Mesenchymal stem cell (in vitro differentiated cells and primary cell): Measurements from ENCODE around the gene PCYOX1L.
A peak's percentile ranks its signal among the peaks of the same experiment; 100 is the strongest.

ENCODE experiments used
- DNase-seq: peaks from one replicate; pipeline ENCODE4 v3.0.0-alpha.2; 2013
- H2AFZ ChIP-seq: one replicate; pipeline ENCODE4 v1.6.1; 2013; ENCODE audit warnings: low read depth, mild to moderate bottlenecking, control low read depth, inconsistent platforms, low read length, moderate library complexity
- H2AK5ac ChIP-seq: 2 replicates; pipeline ENCODE4 v1.6.1; 2013; ENCODE audit warnings: low read length, moderate library complexity, mild to moderate bottlenecking, inconsistent platforms; ENCODE audit not compliant: severe bottlenecking
- H2BK120ac ChIP-seq: one replicate; pipeline ENCODE4 v1.6.1; 2013; ENCODE audit warnings: low read depth, mild to moderate bottlenecking, inconsistent platforms, low read length, moderate library complexity
- H2BK12ac ChIP-seq, 2 experiments: one replicate each; pipeline ENCODE4 v1.6.1; 2013; ENCODE audit warnings: inconsistent platforms in 2 of 2, low read length in 2 of 2, mild to moderate bottlenecking in 2 of 2, moderate library complexity in 2 of 2, control low read depth in 1 of 2
- H2BK15ac ChIP-seq: one replicate; pipeline ENCODE4 v1.6.1; 2013; ENCODE audit warnings: mild to moderate bottlenecking, low read depth, inconsistent platforms; ENCODE audit not compliant: poor library complexity, severe bottlenecking
- H2BK5ac ChIP-seq: 2 replicates; pipeline ENCODE4 v1.6.1; 2013; ENCODE audit warnings: low read depth, mild to moderate bottlenecking, low read length, control low read depth, inconsistent platforms; ENCODE audit not compliant: poor library complexity, severe bottlenecking
- H3K14ac ChIP-seq, 2 experiments: one replicate each; pipeline ENCODE4 v1.6.1; 2013; ENCODE audit warnings: inconsistent platforms in 2 of 2, low read length in 2 of 2, control low read depth in 1 of 2, mild to moderate bottlenecking in 1 of 2, moderate library complexity in 1 of 2
- H3K18ac ChIP-seq, 2 experiments: one replicate each; pipeline ENCODE4 v1.6.1; 2013; ENCODE audit warnings: inconsistent platforms in 2 of 2, low read length in 2 of 2, control low read depth in 1 of 2, low read depth in 1 of 2, mild to moderate bottlenecking in 1 of 2
- H3K23ac ChIP-seq, 2 experiments: one replicate each; pipeline ENCODE4 v1.6.1; 2013; ENCODE audit warnings: inconsistent platforms in 2 of 2, low read length in 2 of 2, mild to moderate bottlenecking in 2 of 2, moderate library complexity in 2 of 2, control low read depth in 1 of 2
- H3K27ac ChIP-seq: 2 replicates; pipeline ENCODE4 v1.5.1; 2013; ENCODE audit warnings: mild to moderate bottlenecking, moderate library complexity, low read length, control low read depth, inconsistent platforms; ENCODE audit not compliant: poor library complexity, severe bottlenecking
- H3K27me3 ChIP-seq, 2 experiments: 2 replicates each; pipeline versions ENCODE4 v1.6.1 to v1.7.0; 2013; ENCODE audit warnings: low read length in 2 of 2, mild to moderate bottlenecking in 2 of 2, moderate library complexity in 2 of 2, control low read depth in 1 of 2, inconsistent platforms in 1 of 2; ENCODE audit not compliant: control insufficient read depth in 1 of 2, insufficient read depth in 1 of 2
- H3K36me3 ChIP-seq, 2 experiments: 2 replicates each; pipeline versions ENCODE4 v1.6.1 to v1.7.0; 2013; ENCODE audit warnings: low read length in 2 of 2, control low read depth in 1 of 2, inconsistent platforms in 1 of 2, low read depth in 1 of 2, mild to moderate bottlenecking in 1 of 2; ENCODE audit not compliant: insufficient read depth in 2 of 2, control insufficient read depth in 1 of 2
- H3K4ac ChIP-seq, 2 experiments: one replicate each; pipeline ENCODE4 v1.6.1; 2013; ENCODE audit warnings: inconsistent platforms in 2 of 2, low read length in 2 of 2, mild to moderate bottlenecking in 2 of 2, moderate library complexity in 2 of 2, control low read depth in 1 of 2, low read depth in 1 of 2
- H3K4me1 ChIP-seq: 2 replicates; pipeline ENCODE4 v1.6.1; 2013; ENCODE audit warnings: low read depth, low read length, control low read depth; ENCODE audit not compliant: control insufficient read depth, insufficient read depth
- H3K4me2 ChIP-seq: 2 replicates; pipeline ENCODE4 v1.6.1; 2013; ENCODE audit warnings: low read length, mild to moderate bottlenecking, inconsistent platforms; ENCODE audit not compliant: poor library complexity, severe bottlenecking
- H3K4me3 ChIP-seq, 2 experiments: 2 replicates each; pipeline versions ENCODE4 v1.5.1 to v1.7.0; 2013; ENCODE audit warnings: low read length in 2 of 2, mild to moderate bottlenecking in 2 of 2, control low read depth in 1 of 2, low read depth in 1 of 2; ENCODE audit not compliant: insufficient read depth in 1 of 2
- H3K79me1 ChIP-seq: replicated peaks from 2 replicates; pipeline ENCODE4 v1.6.1; 2013; ENCODE audit warnings: mild to moderate bottlenecking, control low read depth, low read length, inconsistent platforms; ENCODE audit not compliant: poor library complexity, severe bottlenecking
- H3K9ac ChIP-seq: 2 replicates; pipeline ENCODE4 v1.7.0; 2013; ENCODE audit warnings: mild to moderate bottlenecking, low read length, moderate library complexity
- H3K9me3 ChIP-seq: 2 replicates; pipeline ENCODE4 v1.7.0; 2013; ENCODE audit warnings: mild to moderate bottlenecking, low read length; ENCODE audit not compliant: control insufficient read depth
- H4K8ac ChIP-seq: one replicate; pipeline ENCODE4 v1.6.1; 2013; ENCODE audit warnings: inconsistent platforms, mild to moderate bottlenecking, low read length, moderate library complexity
- H4K91ac ChIP-seq: one replicate; pipeline ENCODE4 v1.6.1; 2013; ENCODE audit warnings: mild to moderate bottlenecking, low read length, inconsistent platforms
- WGBS: methylation state at CpG from one replicate; pipeline ENCODE4 v1.1.7; 2013; ENCODE audit warnings: mixed read lengths; 5-methylcytosine and 5-hydroxymethylcytosine counted together

PCYOX1L gene

GRCh38 chr5:149411738-149412519 lies 54.1 kb downstream of the PCYOX1L start:
- Histone ChIP-seq H4K91ac (peak overlapping the region; percentile 86), H3K18ac (peak overlapping the region; percentile 46 to 68), H2BK5ac (no peak overlapping the region), H3K79me1 (peaks cover 15% of the 10 kb centered on the region), H2BK15ac (peak overlapping the region; percentile 33), H3K9ac (no peak overlapping the region), H3K23ac (peak overlapping the region in 1 of 2 experiments; percentile 34), H2AK5ac (peak overlapping the region; percentile 69), H3K4me1 (peaks cover 63% of the 10 kb centered on the region), H3K9me3 (no peaks in the 10 kb centered on the region), H3K27me3 (no peaks in the 10 kb centered on the region), H2BK12ac (peak overlapping the region; percentile 45 to 65), H3K4ac (peak overlapping the region; percentile 54), H3K36me3 (peaks cover 0 to 23% of the 10 kb centered on the region in 2 experiments), H4K8ac (peak overlapping the region; percentile 94), H3K4me3 (no peak overlapping the region), H3K4me2 (no peak overlapping the region), H3K27ac (no peak overlapping the region), H2BK120ac (peak overlapping the region; percentile 42), H3K14ac (peak overlapping the region in 1 of 2 experiments; percentile 44), H2AFZ (no peak overlapping the region)
- WGBS = 88% methylated on average over 9 of the region's 9 CpGs
- no peak for DNase-seq

- Histone ChIP-seq H3K9me3 (no peaks in the 10 kb centered on the region), H2BK12ac (peak overlapping the region; percentile 85 to 86), H3K9ac (no peak overlapping the region), H3K36me3 (peaks cover 0 to 26% of the 10 kb centered on the region in 2 experiments), H3K4me1 (peaks cover 66% of the 10 kb centered on the region), H3K27ac (peak overlapping the region; percentile 5), H2BK120ac (peak overlapping the region; percentile 82), H3K23ac (peak overlapping the region in 1 of 2 experiments; percentile 81), H4K91ac (peak overlapping the region; percentile 93), H3K27me3 (no peaks in the 10 kb centered on the region), H3K18ac (peak overlapping the region; percentile 88 to 94), H3K79me1 (peaks cover 17% of the 10 kb centered on the region), H2AK5ac (peak overlapping the region; percentile 81), H2BK15ac (peak overlapping the region; percentile 90), H3K14ac (peak overlapping the region; percentile 37 to 43), H3K4ac (peak overlapping the region; percentile 84 to 89), H3K4me2 (no peak overlapping the region), H2BK5ac (no peak overlapping the region), H2AFZ (no peak overlapping the region), H4K8ac (peak overlapping the region; percentile 74), H3K4me3 (peak overlapping the region in 1 of 2 experiments; percentile 2)
- 92% methylated on average over 6 of the region's 8 CpGs for WGBS
- DNase-seq = peak; percentile 45
Observed at GRCh38 chr5:149412783-149413476, 55.1 kb downstream of the PCYOX1L start.

GRCh38 chr5:149413477-149414210 lies 55.8 kb downstream of the PCYOX1L start:
- Histone ChIP-seq H2BK5ac (no peak overlapping the region), H2BK15ac (peak overlapping the region; percentile 90), H3K14ac (no peak overlapping the region), H3K27me3 (no peaks in the 10 kb centered on the region), H3K9ac (no peak overlapping the region), H2AFZ (no peak overlapping the region), H3K18ac (peak overlapping the region; percentile 88 to 94), H3K4me1 (peaks cover 60% of the 10 kb centered on the region), H4K91ac (peak overlapping the region; percentile 65), H4K8ac (peak overlapping the region; percentile 70), H3K36me3 (peaks cover 0 to 28% of the 10 kb centered on the region in 2 experiments), H3K4me2 (no peak overlapping the region), H2BK120ac (peak overlapping the region; percentile 82), H3K9me3 (no peaks in the 10 kb centered on the region), H3K23ac (no peak overlapping the region), H3K4ac (peak overlapping the region; percentile 9 to 89), H2BK12ac (peak overlapping the region; percentile 82 to 86), H3K4me3 (no peak overlapping the region), H3K27ac (peak overlapping the region; percentile 93), H2AK5ac (peak overlapping the region; percentile 47), H3K79me1 (peaks cover 18% of the 10 kb centered on the region)
- 96% methylated on average over 15 of the region's 16 CpGs for WGBS
- DNase-seq = peak; percentile 3
